MCF 10A (cell line): ENCODE data around the gene ADARB2. TPM values are rescaled to one million over a fixed set of nuclear protein-coding genes. Genes with fewer than 3 reads are reported as not detected.

Experiments used
- BruUV-seq: library from RNA; stranded (reverse); fragments of 400-500 nt; replicated peaks from 2 replicates; lab custom pipeline; 2021; lab: Mats Ljungman, UMichigan
- CTCF ChIA-PET: fragments of 300-600 bp; sonication (Branson Sonifier 250); formaldehyde crosslinking; extraction: SDS; loops from one replicate; lab custom pipeline; 2021; ENCODE audit warnings: antibody characterized with exemption, inconsistent platforms; lab: Yijun Ruan, JAX
- POLR2A ChIA-PET: fragments of 300-600, 350-650 bp; sonication (Branson Sonifier 250); formaldehyde crosslinking; extraction: SDS; loops from one replicate; lab custom pipeline; 2020; ENCODE audit warnings: antibody characterized with exemption, inconsistent platforms; lab: Yijun Ruan, JAX
- DNase-seq: peaks from one replicate; pipeline ENCODE4 v3.0.0-alpha.2; 2018; ENCODE audit not compliant: unreplicated experiment
- H3K27ac Mint-ChIP-seq: one replicate; pipeline ENCODE4 v1.8.0; 2022; ENCODE audit warnings: mild to moderate bottlenecking, low read depth, mixed read lengths; ENCODE audit not compliant: unreplicated experiment
- H3K27me3 Mint-ChIP-seq: one replicate; pipeline ENCODE4 v1.8.0; 2022; ENCODE audit warnings: mixed read lengths; ENCODE audit not compliant: insufficient read depth, unreplicated experiment
- H3K36me3 Mint-ChIP-seq: one replicate; pipeline ENCODE4 v1.8.0; 2022; ENCODE audit warnings: mild to moderate bottlenecking, moderate library complexity, mixed read lengths; ENCODE audit not compliant: insufficient read depth, unreplicated experiment
- H3K4me1 Mint-ChIP-seq: one replicate; pipeline ENCODE4 v1.8.0; 2022; ENCODE audit warnings: mixed read lengths; ENCODE audit not compliant: insufficient read depth, unreplicated experiment
- H3K4me3 Mint-ChIP-seq: one replicate; pipeline ENCODE4 v1.8.0; 2022; ENCODE audit warnings: mild to moderate bottlenecking, moderate library complexity, mixed read lengths; ENCODE audit not compliant: unreplicated experiment
- H3K9me3 Mint-ChIP-seq: one replicate; pipeline ENCODE4 v1.8.0; 2022; ENCODE audit warnings: mixed read lengths; ENCODE audit not compliant: unreplicated experiment
- CTCF ChIP-seq: fragments of 200-600 bp; IDR thresholded peaks from one replicate; pipeline ENCODE4 v1.8.0; 2022; ENCODE audit warnings: antibody characterized with exemption, mild to moderate bottlenecking; ENCODE audit not compliant: unreplicated experiment
- intact Hi-C: fragments of 100-400 bp; cut with micrococcal nuclease; formaldehyde crosslinking; loops from 2 replicates; pipeline ENCODE4 v1.14.1; 2022
- total RNA-seq: library from RNA; stranded (reverse); gene quantifications from 2 replicates; pipeline ENCODE4 v1.2.3, GENCODE V29; 2022

The ADARB2 gene
- total RNA-seq, 1 experiment from 2014 or later, result 0.96 TPM

- no TSS peak for BruUV-seq
- Mint-ChIP-seq H3K4me3 (no peak overlapping the region), H3K4me1 (no peaks in the 10 kb centered on the region), H3K36me3 (no peaks in the 10 kb centered on the region), H3K9me3 (peaks cover 29% of the 10 kb centered on the region), H3K27ac (no peak overlapping the region), H3K27me3 (peaks cover 11% of the 10 kb centered on the region)
- DNase-seq, result no peak
- ChIA-PET CTCF (no interaction called here), POLR2A (no interaction called here)
- intact Hi-C loops, result no loop called here
- no peak for TF ChIP-seq CTCF
Measured at GRCh38 chr10:1507436-1507835, 229.9 kb downstream of the ADARB2 start.

DNA sequence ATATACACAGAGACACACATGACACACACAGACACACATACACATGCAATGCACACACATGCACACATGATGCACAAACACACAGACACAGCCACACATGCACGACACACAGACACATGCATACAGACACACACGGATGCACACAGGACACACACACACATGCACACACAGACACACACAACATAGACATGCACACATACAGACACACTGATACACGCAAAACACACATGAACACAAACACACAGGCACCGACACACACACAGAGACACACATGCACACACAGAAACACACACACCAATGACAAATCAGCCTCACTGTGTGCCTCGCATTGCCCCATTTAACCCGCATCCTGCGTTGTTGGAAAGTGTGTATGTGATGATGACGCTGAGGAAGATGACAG lies 232.4 kb downstream of the ADARB2 start:
- DNase-seq, result no peak
- Mint-ChIP-seq H3K36me3 (no peaks in the 10 kb centered on the region), H3K4me1 (no peaks in the 10 kb centered on the region), H3K4me3 (no peak overlapping the region), H3K27ac (no peak overlapping the region), H3K9me3 (peaks cover 17% of the 10 kb centered on the region), H3K27me3 (peaks cover 6% of the 10 kb centered on the region)
- ChIA-PET POLR2A (no interaction called here), CTCF (no interaction called here)
- intact Hi-C loops, result no loop called here
- no peak for TF ChIP-seq CTCF
- no TSS peak for BruUV-seq

GRCh38 chr10:1504286-1504685 lies 233.0 kb downstream of the ADARB2 start:
- BruUV-seq, result no TSS peak
- no peak overlapping the region for H3K4me3 Mint-ChIP-seq
- H3K27ac Mint-ChIP-seq, result no peak overlapping the region
- H3K9me3 Mint-ChIP-seq, result peaks cover 13% of the 10 kb centered on the region
- DNase-seq, result no peak
- no peaks in the 10 kb centered on the region for H3K36me3 Mint-ChIP-seq
- H3K4me1 Mint-ChIP-seq, result no peaks in the 10 kb centered on the region
- H3K27me3 Mint-ChIP-seq, result no peaks in the 10 kb centered on the region
- intact Hi-C loops, result no loop called here
- ChIA-PET POLR2A (no interaction called here), CTCF (no interaction called here)
- no peak for TF ChIP-seq CTCF

DNA sequence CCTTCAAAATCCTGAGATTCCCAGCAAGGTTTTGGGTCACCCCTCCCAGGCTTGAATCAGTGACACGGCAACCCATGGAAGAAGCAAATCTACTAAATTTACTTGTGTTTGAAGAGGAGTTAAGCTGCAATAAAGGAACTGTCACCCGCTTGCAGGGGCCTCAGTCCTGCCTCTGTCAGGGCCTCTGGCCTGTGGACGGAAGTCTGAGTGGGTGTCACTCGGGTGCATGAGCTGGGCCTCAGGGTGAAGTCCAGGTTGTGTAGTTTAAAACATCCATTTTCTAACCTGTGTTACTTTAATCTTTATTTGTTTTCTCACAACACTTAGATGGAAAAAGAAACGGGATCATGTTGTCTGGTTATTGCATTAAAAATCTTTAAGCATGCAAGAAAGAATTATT lies 234.9 kb downstream of the ADARB2 start:
- no peak for DNase-seq
- ChIA-PET CTCF (interaction anchor here (0.6 kb wide), 1 partner anchor 280 kb away, joined by 3 read pairs; no protein-coding TSS in a partner anchor), POLR2A (no interaction called here)
- no TSS peak for BruUV-seq
- H3K27me3 Mint-ChIP-seq, result no peaks in the 10 kb centered on the region
- intact Hi-C loops, result no loop called here
- no peaks in the 10 kb centered on the region for H3K36me3 Mint-ChIP-seq
- H3K27ac Mint-ChIP-seq, result no peak overlapping the region
- no peak overlapping the region for H3K4me3 Mint-ChIP-seq
- no peak for TF ChIP-seq CTCF
- no peaks in the 10 kb centered on the region for H3K4me1 Mint-ChIP-seq
- H3K9me3 Mint-ChIP-seq, result peaks cover 13% of the 10 kb centered on the region
